BJ (cell line): Measurements from ENCODE around the gene SAA1. TPM values are rescaled to one million over a fixed set of nuclear protein-coding genes. Genes with fewer than 3 reads are reported as not detected.
"Not testable (repeated sequence)": the region's sequence is repeated elsewhere in the genome, so short reads cannot be mapped to it uniquely, and the experiment has no call there.

Experiments used
- CTCF ChIA-PET: fragments of 350-600 bp; formaldehyde crosslinking; extraction: SDS; loops from one replicate; lab custom pipeline; 2021; ENCODE audit warnings: antibody characterized with exemption, inconsistent platforms; lab: Yijun Ruan, JAX
- POLR2A ChIA-PET: fragments of 300-600 bp; sonication (Branson Sonifier 250); formaldehyde crosslinking; extraction: SDS; loops from one replicate; lab custom pipeline; 2021; ENCODE audit warnings: antibody characterized with exemption; lab: Charles Lee
- DNase-seq: peaks from one replicate; pipeline ENCODE4 v3.0.0-alpha.2; 2011; ENCODE audit warnings: low read depth
- H3K27me3 ChIP-seq: 2 replicates; pipeline ENCODE4 v1.6.0; 2011; ENCODE audit warnings: low read length; ENCODE audit not compliant: control insufficient read depth, insufficient read depth
- H3K36me3 ChIP-seq: 2 replicates; pipeline ENCODE4 v1.5.1; 2011; ENCODE audit warnings: low read length; ENCODE audit not compliant: control insufficient read depth, insufficient read depth
- H3K4me3 ChIP-seq: 2 replicates; pipeline ENCODE4 v1.5.1; 2011; ENCODE audit warnings: low read depth, mild to moderate bottlenecking, control low read depth, low read length
- CTCF ChIP-seq: IDR thresholded peaks from 2 replicates; pipeline ENCODE4 v1.5.1; 2011; ENCODE audit warnings: low read depth, mild to moderate bottlenecking, control low read depth, inconsistent platforms, low read length, moderate library complexity; ENCODE audit not compliant: insufficient read depth
- polyA plus RNA-seq: library from polyadenylated mRNA; depleted of rRNA; stranded (reverse); fragments of >200 nt; gene quantifications from 2 replicates; pipeline ENCODE4 v1.2.3, GENCODE V29; 2011

SAA1 gene
- polyA plus RNA-seq, 1 experiment: 2.3 TPM

GRCh38 chr11:18261721-18262120 lies 4.3 kb upstream of the SAA1 start:
- ChIA-PET POLR2A (no interaction called here), CTCF (interaction anchor here (1.7 kb wide), 1 partner anchor 18 kb away, joined by 8 read pairs; no protein-coding TSS in a partner anchor)
- no peak for TF ChIP-seq CTCF
- Histone ChIP-seq H3K4me3 (no peak overlapping the region), H3K27me3 (peaks cover 2% of the 10 kb centered on the region; the same call in 1 of the 2 replicates), H3K36me3 (no peaks in the 10 kb centered on the region)
- no peak for DNase-seq

- peak; percentile 18 for DNase-seq
- H3K27me3 ChIP-seq, H3K36me3 ChIP-seq, CTCF ChIA-PET, POLR2A ChIA-PET, H3K4me3 ChIP-seq: not testable (repeated sequence)
These were observed 3.2 kb upstream of the SAA1 start for GRCh38 chr11:18262681-18263350.

- Histone ChIP-seq H3K4me3 (no peak overlapping the region), H3K36me3 (no peaks in the 10 kb centered on the region), H3K27me3 (peaks cover 2% of the 10 kb centered on the region; the same call in 1 of the 2 replicates)
- no peak for DNase-seq
- ChIA-PET CTCF (interaction anchor here (1.2 kb wide), 1 partner anchor 19 kb away, joined by 3 read pairs; no protein-coding TSS in a partner anchor), POLR2A (no interaction called here)
- no peak for TF ChIP-seq CTCF
These were observed 2.0 kb upstream of the SAA1 start for GRCh38 chr11:18264035-18264434.

GRCh38 chr11:18264677-18265555 lies 1.1 kb upstream of the SAA1 start:
- no peaks in the 10 kb centered on the region for H3K36me3 ChIP-seq
- H3K27me3 ChIP-seq: peaks cover 2% of the 10 kb centered on the region; the same call in 1 of the 2 replicates
- ChIA-PET CTCF (interaction anchor here (0.9 to 1.2 kb wide), 2 partner anchors 20 to 21 kb away, joined by 3 read pairs; no protein-coding TSS in a partner anchor), POLR2A (no interaction called here)
- no peak for DNase-seq
- no peak for TF ChIP-seq CTCF
- no peak overlapping the region for H3K4me3 ChIP-seq

GRCh38 chr11:18267335-18268133 lies 1.5 kb downstream of the SAA1 start:
- H3K36me3 ChIP-seq, POLR2A ChIA-PET, H3K4me3 ChIP-seq, DNase-seq, H3K27me3 ChIP-seq, CTCF ChIA-PET: not testable (repeated sequence)

GRCh38 chr11:18269252-18269651 lies 3.2 kb downstream of the SAA1 start:
- CTCF ChIA-PET, H3K36me3 ChIP-seq, DNase-seq, H3K27me3 ChIP-seq, POLR2A ChIA-PET, H3K4me3 ChIP-seq: not testable (repeated sequence)
